ENCODE data around the gene THNSL1. TPM values are rescaled to one million over a fixed set of nuclear protein-coding genes. Genes with fewer than 3 reads are reported as not detected.

The THNSL1 gene
- total and polyA plus RNA-seq, 9 of the 15 experiments (the other 6 are each of a cell fraction or from before 2014, with no cell fraction given) = 4.5 to 8.6 (median 6.3) TPM

GRCh38 chr10:25017661-25018060, 1.2 kb downstream of the THNSL1 start (continued):
- TF ChIP-seq MAFF (IDR thresholded peaks at IDR 0.05; ENCODE audit: low read length) = no peak

GRCh38 chr10:25018703-25019102, 2.3 kb downstream of the THNSL1 start:
- Histone ChIP-seq H3K9ac (ENCODE audit: insufficient read depth in 1 of 2, low read depth in 2 of 2, low read length in 2 of 2) (no peak overlapping the region), H3K9me1 (ENCODE audit: control insufficient read depth, insufficient read depth, low read length) (no peaks in the 10 kb centered on the region), H3K36me3 (ENCODE audit: control insufficient read depth, insufficient read depth, low read length) (no peaks in the 10 kb centered on the region; the same call in 2 of the 3 replicates), H3K79me2 (ENCODE audit: control insufficient read depth, insufficient read depth, low read length) (peaks cover 14% of the 10 kb centered on the region), H3K4me2 (ENCODE audit: insufficient read depth, low read length) (no peak overlapping the region), H3K9me3 (replicated peaks; ENCODE audit: control insufficient read depth, insufficient read depth, low read depth, low read length) (no peaks in the 10 kb centered on the region), H2AFZ (ENCODE audit: low read depth, low read length) (peak overlapping the region; percentile 41; the same call in 1 of the 2 replicates), H3K27ac (ENCODE audit: extremely low read depth, low read depth, low read length) (no peak overlapping the region), H4K20me1 (replicated peaks; ENCODE audit: control insufficient read depth, insufficient read depth, low read length) (no peaks in the 10 kb centered on the region), H3K4me3 (no peak overlapping the region), H3K27me3 (ENCODE audit: control insufficient read depth in 2 of 2, insufficient read depth in 2 of 2, low read length in 2 of 2) (no peaks in the 10 kb centered on the region), H3K4me1 (replicated peaks in 1 of 2; ENCODE audit: control insufficient read depth in 2 of 2, insufficient read depth in 2 of 2, low read length in 2 of 2) (peaks cover 7 to 9% of the 10 kb centered on the region in 2 experiments)
- in situ Hi-C loops (cut with MboI) (no loop called here), intact Hi-C loops (cut with micrococcal nuclease) (loop anchor here (10.0 kb wide), 1 partner anchor 294 kb away; the partner anchor contains the start of gene ARHGAP21)
- 52% methylated on average over 3 of the region's 3 CpGs for WGBS (ENCODE audit: insufficient coverage, low coverage, missing lambda C conversion rate)
- no peak for ATAC-seq
- BruUV-seq (replicated peaks) = no TSS peak
- TF ChIP-seq PRPF4 (IDR thresholded peaks at IDR 0.05; ENCODE audit: insufficient read depth, low read depth, low read length, poor library complexity, severe bottlenecking) (no peak), MAFG (tag; conservative IDR thresholded peaks at IDR 0.05) (peak; percentile 76), ZNF551 (CRISPR knock-in tag; IDR thresholded peaks at IDR 0.05) (no peak), ZNF316 (IDR thresholded peaks at IDR 0.05) (peak; percentile 96), MAFK (IDR thresholded peaks at IDR 0.05; ENCODE audit: low read length) (peak; percentile 50; the same call in 1 of the 2 replicates), MAFF (IDR thresholded peaks at IDR 0.05; ENCODE audit: low read length) (peak; percentile 75), C11orf30 (IDR thresholded peaks at IDR 0.05; ENCODE audit: low read depth) (peak; percentile 91), NFE2 (IDR thresholded peaks at IDR 0.05; ENCODE audit: low read depth) (peak; percentile 27; the same call in 1 of the 2 replicates)
- CTCF ChIA-PET (ENCODE audit: low intra/inter-chr PET ratio) = no interaction called here
- FAIRE-seq = no peak
- POLR2A ChIA-PET = no interaction called here
- DNase-seq (ENCODE audit: extremely low read depth in 1 of 4, low spot score in 3 of 4) = peak in 1 of 4 experiments; percentile 8
